Mesendoderm (in vitro differentiated cells): ENCODE measurements around the gene SACS.

Experiments
- DNase-seq: peaks from one replicate; pipeline ENCODE4 v3.0.0; 2013
- H2AK5ac ChIP-seq: 2 replicates; pipeline ENCODE4 v1.6.1; 2013; ENCODE audit warnings: low read length, inconsistent platforms
- H2BK120ac ChIP-seq: 2 replicates; pipeline ENCODE4 v1.6.1; 2013; ENCODE audit warnings: low read depth, mild to moderate bottlenecking, low read length, moderate library complexity, mixed read lengths
- H2BK15ac ChIP-seq: replicated peaks from 2 replicates; pipeline ENCODE4 v1.6.1; 2013; ENCODE audit warnings: low read depth, mild to moderate bottlenecking, moderate library complexity
- H2BK5ac ChIP-seq: 2 replicates; pipeline ENCODE4 v1.6.1; 2013; ENCODE audit warnings: low read length, inconsistent platforms
- H3K18ac ChIP-seq: 2 replicates; pipeline ENCODE4 v1.6.1; 2013; ENCODE audit warnings: mild to moderate bottlenecking, low read length, mixed read lengths
- H3K23ac ChIP-seq: one replicate; pipeline ENCODE4 v1.6.1; 2013; ENCODE audit warnings: low read length
- H3K27ac ChIP-seq: 2 replicates; pipeline ENCODE4 v1.5.1; 2013; ENCODE audit warnings: low read depth, mild to moderate bottlenecking, inconsistent platforms, low read length, moderate library complexity
- H3K27me3 ChIP-seq: 2 replicates; pipeline ENCODE4 v1.6.1; 2013; ENCODE audit warnings: low read length, control low read depth, mild to moderate bottlenecking, inconsistent platforms; ENCODE audit not compliant: insufficient read depth, poor library complexity
- H3K36me3 ChIP-seq: 2 replicates; pipeline ENCODE4 v1.6.1; 2013; ENCODE audit warnings: low read length, inconsistent platforms; ENCODE audit not compliant: control insufficient read depth, insufficient read depth
- H3K4ac ChIP-seq: one replicate; pipeline ENCODE4 v1.6.1; 2013; ENCODE audit warnings: low read depth, mild to moderate bottlenecking, low read length, moderate library complexity
- H3K4me1 ChIP-seq: 2 replicates; pipeline ENCODE4 v1.6.1; 2013; ENCODE audit warnings: low read depth, low read length, inconsistent platforms; ENCODE audit not compliant: control insufficient read depth
- H3K4me2 ChIP-seq: 2 replicates; pipeline ENCODE4 v1.6.1; 2013; ENCODE audit warnings: low read length
- H3K4me3 ChIP-seq: 2 replicates; pipeline ENCODE4 v1.5.1; 2013; ENCODE audit warnings: mild to moderate bottlenecking, low read length
- H3K56ac ChIP-seq: one replicate; pipeline ENCODE4 v1.6.1; 2013; ENCODE audit warnings: low read length
- H3K79me1 ChIP-seq: 2 replicates; pipeline ENCODE4 v1.6.1; 2013; ENCODE audit warnings: low read length, inconsistent platforms
- H3K79me2 ChIP-seq: 2 replicates; pipeline ENCODE4 v1.6.1; 2013; ENCODE audit warnings: mild to moderate bottlenecking, low read length; ENCODE audit not compliant: control insufficient read depth, insufficient read depth
- H3K9ac ChIP-seq: 2 replicates; pipeline ENCODE4 v1.6.1; 2013; ENCODE audit warnings: low read length, inconsistent platforms
- H4K5ac ChIP-seq: one replicate; pipeline ENCODE4 v1.6.1; 2013; ENCODE audit warnings: low read length
- H4K8ac ChIP-seq: one replicate; pipeline ENCODE4 v1.6.1; 2013; ENCODE audit warnings: low read depth, mild to moderate bottlenecking, control low read depth, low read length, moderate library complexity
- WGBS: extraction: QIAGEN DNeasy Blood & Tissue Kit; methylation state at CpG from one replicate; pipeline ENCODE4 v1.1.7; 2013; ENCODE audit warnings: low lambda C conversion rate, missing lambda C conversion rate; ENCODE audit not compliant: insufficient coverage; ENCODE audit errors: extremely low coverage; 5-methylcytosine and 5-hydroxymethylcytosine counted together

SACS gene

GRCh38 chr13:23349161-23349897 is 84.2 kb downstream of the SACS start:
- WGBS: no CpG with 5 or more reads among the region's 4 CpGs
- DNase-seq: no peak

GRCh38 chr13:23348262-23349127 is 85.0 kb downstream of the SACS start:
- WGBS: no CpG with 5 or more reads among the region's 4 CpGs
- no peak overlapping the region for H3K4me3 ChIP-seq
- no peaks in the 10 kb centered on the region for H3K79me2 ChIP-seq
- no peak overlapping the region for H2AK5ac ChIP-seq
- no peak overlapping the region for H3K4me2 ChIP-seq
- no peak overlapping the region for H3K18ac ChIP-seq
- no peaks in the 10 kb centered on the region for H3K4me1 ChIP-seq
- H3K4ac ChIP-seq: no peak overlapping the region
- no peaks in the 10 kb centered on the region for H3K27me3 ChIP-seq
- DNase-seq: peak; percentile 17
- H2BK120ac ChIP-seq: no peak overlapping the region
- H3K79me1 ChIP-seq: peaks cover 4% of the 10 kb centered on the region
- H4K8ac ChIP-seq: no peak overlapping the region
- no peaks in the 10 kb centered on the region for H3K36me3 ChIP-seq
- H4K5ac ChIP-seq: no peak overlapping the region
- no peak overlapping the region for H3K56ac ChIP-seq
- no peak overlapping the region for H3K23ac ChIP-seq
- no peak overlapping the region for H3K27ac ChIP-seq
- no peak overlapping the region for H3K9ac ChIP-seq
- H2BK15ac ChIP-seq: no peak overlapping the region
- H2BK5ac ChIP-seq: no peak overlapping the region

More at GRCh38 chr13:23349161-23349897, 84.2 kb downstream of the SACS start:
- H3K4ac ChIP-seq: no peak overlapping the region
- H3K27ac ChIP-seq: no peak overlapping the region
- no peak overlapping the region for H3K56ac ChIP-seq
- H2BK120ac ChIP-seq: no peak overlapping the region
- no peak overlapping the region for H2BK5ac ChIP-seq
- no peak overlapping the region for H3K4me3 ChIP-seq
- no peak overlapping the region for H3K23ac ChIP-seq
- peaks cover 4% of the 10 kb centered on the region for H3K79me1 ChIP-seq
- no peak overlapping the region for H2AK5ac ChIP-seq
- H3K27me3 ChIP-seq: no peaks in the 10 kb centered on the region
- no peaks in the 10 kb centered on the region for H3K79me2 ChIP-seq
- no peak overlapping the region for H3K9ac ChIP-seq
- H4K5ac ChIP-seq: no peak overlapping the region
- no peak overlapping the region for H3K4me2 ChIP-seq
- H3K4me1 ChIP-seq: no peaks in the 10 kb centered on the region
- no peak overlapping the region for H2BK15ac ChIP-seq
- no peak overlapping the region for H3K18ac ChIP-seq
- H3K36me3 ChIP-seq: no peaks in the 10 kb centered on the region
- no peak overlapping the region for H4K8ac ChIP-seq

GRCh38 chr13:23347601-23348000 is 85.9 kb downstream of the SACS start:
- no peak overlapping the region for H3K56ac ChIP-seq
- H3K79me1 ChIP-seq: peaks cover 4% of the 10 kb centered on the region
- H2BK15ac ChIP-seq: no peak overlapping the region
- no peak overlapping the region for H4K5ac ChIP-seq
- no peak overlapping the region for H4K8ac ChIP-seq
- H2BK120ac ChIP-seq: no peak overlapping the region
- no peak for DNase-seq
- no peaks in the 10 kb centered on the region for H3K27me3 ChIP-seq
- H3K36me3 ChIP-seq: no peaks in the 10 kb centered on the region
- H2BK5ac ChIP-seq: no peak overlapping the region
- H3K79me2 ChIP-seq: no peaks in the 10 kb centered on the region
- no peaks in the 10 kb centered on the region for H3K4me1 ChIP-seq
- no peak overlapping the region for H3K23ac ChIP-seq
- no peak overlapping the region for H3K4me2 ChIP-seq
- H3K27ac ChIP-seq: no peak overlapping the region
- no peak overlapping the region for H2AK5ac ChIP-seq
- no peak overlapping the region for H3K4me3 ChIP-seq
- H3K18ac ChIP-seq: no peak overlapping the region
- no peak overlapping the region for H3K9ac ChIP-seq
- no CpG with 5 or more reads among the region's 1 CpG for WGBS
- H3K4ac ChIP-seq: no peak overlapping the region

- no peak overlapping the region for H2BK5ac ChIP-seq
- no peak overlapping the region for H2BK120ac ChIP-seq
- H3K18ac ChIP-seq: no peak overlapping the region
- H3K56ac ChIP-seq: no peak overlapping the region
- no peak overlapping the region for H4K8ac ChIP-seq
- H3K79me1 ChIP-seq: peaks cover 4% of the 10 kb centered on the region
- WGBS: no CpG with 5 or more reads among the region's 4 CpGs
- H2AK5ac ChIP-seq: no peak overlapping the region
- no peak overlapping the region for H3K4me2 ChIP-seq
- no peaks in the 10 kb centered on the region for H3K79me2 ChIP-seq
- H2BK15ac ChIP-seq: no peak overlapping the region
- H3K9ac ChIP-seq: no peak overlapping the region
- H3K27me3 ChIP-seq: no peaks in the 10 kb centered on the region
- no peak overlapping the region for H4K5ac ChIP-seq
- H3K4ac ChIP-seq: no peak overlapping the region
- no peak overlapping the region for H3K27ac ChIP-seq
- H3K23ac ChIP-seq: no peak overlapping the region
- H3K4me1 ChIP-seq: no peaks in the 10 kb centered on the region
- no peak overlapping the region for H3K4me3 ChIP-seq
- DNase-seq: no peak
- H3K36me3 ChIP-seq: no peaks in the 10 kb centered on the region
Observed at GRCh38 chr13:23344931-23345595, 88.4 kb downstream of the SACS start.

GRCh38 chr13:23339225-23339624 is 94.3 kb downstream of the SACS start:
- Histone ChIP-seq H2AK5ac (no peak overlapping the region), H3K4ac (no peak overlapping the region), H3K27ac (no peak overlapping the region), H3K23ac (no peak overlapping the region), H2BK5ac (no peak overlapping the region), H3K18ac (no peak overlapping the region), H2BK15ac (no peak overlapping the region), H3K56ac (no peak overlapping the region), H4K8ac (no peak overlapping the region), H3K27me3 (no peaks in the 10 kb centered on the region), H2BK120ac (no peak overlapping the region), H4K5ac (no peak overlapping the region), H3K79me1 (no peaks in the 10 kb centered on the region), H3K4me1 (no peaks in the 10 kb centered on the region), H3K4me2 (no peak overlapping the region), H3K9ac (no peak overlapping the region), H3K4me3 (no peak overlapping the region), H3K36me3 (no peaks in the 10 kb centered on the region), H3K79me2 (no peaks in the 10 kb centered on the region)
- DNase-seq: no peak
- WGBS: no CpG with 5 or more reads among the region's 1 CpG
